CD4-positive, alpha-beta memory T cell (primary cell): ENCODE data around the gene NLGN4Y. TPM values are rescaled to one million over a fixed set of nuclear protein-coding genes. Genes with fewer than 3 reads are reported as not detected.

ENCODE experiments used
- CTCF ChIA-PET: fragments of 350-600 bp; sonication (Branson Sonifier 250); formaldehyde crosslinking; loops from one replicate; lab custom pipeline; 2021; ENCODE audit warnings: inconsistent platforms; ENCODE audit not compliant: partially characterized antibody; lab: Charles Lee
- POLR2A ChIA-PET: fragments of 350-600 bp; sonication (Branson Sonifier 250); formaldehyde crosslinking; loops from one replicate; lab custom pipeline; 2021; ENCODE audit not compliant: partially characterized antibody; lab: Charles Lee
- DNase-seq, 5 donors: peaks; one replicate each; pipeline versions ENCODE4 v3.0.0 to v3.0.0-alpha.2; 2020 to 2022; ENCODE audit warnings: mixed read lengths in 1 of 5
- H3K27ac ChIP-seq: one replicate; pipeline ENCODE4 v1.7.0; 2013; ENCODE audit warnings: low read depth, low read length
- H3K27me3 ChIP-seq: 2 replicates; pipeline ENCODE4 v1.7.0; 2013; ENCODE audit warnings: mild to moderate bottlenecking, low read length, moderate library complexity; ENCODE audit not compliant: insufficient read depth
- H3K36me3 ChIP-seq: 2 replicates; pipeline ENCODE4 v1.7.0; 2013; ENCODE audit warnings: mild to moderate bottlenecking, low read length, moderate library complexity; ENCODE audit not compliant: insufficient read depth
- H3K4me1 ChIP-seq: 2 replicates; pipeline ENCODE4 v1.7.0; 2013; ENCODE audit warnings: mild to moderate bottlenecking, low read length, moderate library complexity; ENCODE audit not compliant: insufficient read depth
- H3K4me3 ChIP-seq, 2 donors: one replicate each; pipeline ENCODE4 v1.7.0; 2013; ENCODE audit warnings: low read length in 2 of 2, mild to moderate bottlenecking in 1 of 2
- H3K9me3 ChIP-seq, 2 donors: one replicate each; pipeline ENCODE4 v1.7.0; 2013; ENCODE audit warnings: low read length in 2 of 2, control low read depth in 1 of 2; ENCODE audit not compliant: control insufficient read depth in 1 of 2
- H3K27ac Mint-ChIP-seq, 7 donors: one replicate each; pipeline ENCODE4 v1.8.0; 2020 to 2021; ENCODE audit warnings: mixed read lengths in 7 of 7, mild to moderate bottlenecking in 6 of 7, inconsistent platforms in 3 of 7, moderate library complexity in 3 of 7
- H3K27me3 Mint-ChIP-seq, 2 donors: one replicate each; pipeline ENCODE4 v1.8.0; 2020 to 2021; ENCODE audit warnings: mixed read lengths in 2 of 2
- H3K36me3 Mint-ChIP-seq, 2 donors: one replicate each; pipeline ENCODE4 v1.8.0; 2020 to 2021; ENCODE audit warnings: mixed read lengths in 2 of 2, inconsistent platforms in 1 of 2, mild to moderate bottlenecking in 1 of 2
- H3K4me1 Mint-ChIP-seq, 4 donors: one replicate each; pipeline ENCODE4 v1.8.0; 2020 to 2021; ENCODE audit warnings: mixed read lengths in 4 of 4, mild to moderate bottlenecking in 1 of 4
- H3K4me3 Mint-ChIP-seq, 8 donors: one replicate each; pipeline ENCODE4 v1.8.0; 2020 to 2021; ENCODE audit warnings: mixed read lengths in 8 of 8, mild to moderate bottlenecking in 7 of 8, moderate library complexity in 6 of 8, inconsistent platforms in 3 of 8
- H3K9me3 Mint-ChIP-seq, 8 donors: one replicate each; pipeline ENCODE4 v1.8.0; 2020 to 2021; ENCODE audit warnings: mixed read lengths in 8 of 8, mild to moderate bottlenecking in 5 of 8, inconsistent platforms in 3 of 8, moderate library complexity in 1 of 8
- intact Hi-C: fragments of 100-400 bp; cut with micrococcal nuclease; formaldehyde crosslinking; loops from one replicate; pipeline ENCODE4 v1.15.1; 2023
- polyA plus RNA-seq, 2 donors: library from polyadenylated mRNA; unstranded; fragments of 300-500 nt; fragmentation: Illumina TruSeq; gene quantifications; one replicate each; pipeline ENCODE4 v1.2.3, GENCODE V29; 2021
- total RNA-seq, 2 experiments: library from RNA; stranded (reverse); gene quantifications; one replicate each; pipeline ENCODE4 v1.2.3, GENCODE V29; 2021

The NLGN4Y gene
- total and polyA plus RNA-seq, 4 experiments from 2014 or later: 4.6 to 6.0 TPM; not detected in 2

DNA sequence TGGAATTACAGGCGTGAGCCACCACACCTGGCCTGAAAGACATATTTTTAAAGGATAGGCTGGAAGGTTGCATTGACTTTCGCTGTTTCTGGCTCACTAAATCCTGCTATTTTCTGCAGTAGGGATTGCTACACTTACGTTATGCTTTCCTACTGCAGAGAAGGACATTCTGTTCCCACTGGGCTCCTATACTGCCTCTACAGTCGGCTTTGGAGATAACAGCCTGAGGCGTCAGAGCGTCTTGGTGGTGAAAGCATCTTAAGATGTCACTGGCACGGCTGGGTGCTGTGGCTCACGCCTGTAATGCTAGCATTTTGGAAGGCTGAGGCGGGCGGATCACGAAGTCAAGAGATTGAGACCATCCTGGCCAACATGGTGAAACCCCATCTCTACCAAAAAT, 77.0 kb downstream of the NLGN4Y start:
- no peaks in the 10 kb centered on the region for H3K36me3 Mint-ChIP-seq
- Histone ChIP-seq H3K4me1 (no peaks in the 10 kb centered on the region), H3K27ac (no peak overlapping the region), H3K36me3 (no peaks in the 10 kb centered on the region), H3K9me3 (no peaks in the 10 kb centered on the region), H3K27me3 (no peaks in the 10 kb centered on the region), H3K4me3 (no peak overlapping the region)
- intact Hi-C loops: no loop called here
- ChIA-PET POLR2A (no interaction called here), CTCF (no interaction called here)
- H3K27me3 Mint-ChIP-seq: no peaks in the 10 kb centered on the region
- peaks cover 0 to 1% (median 0%) of the 10 kb centered on the region in 4 donors for H3K4me1 Mint-ChIP-seq
- H3K4me3 Mint-ChIP-seq: no peak overlapping the region
- no peaks in the 10 kb centered on the region for H3K9me3 Mint-ChIP-seq
- no peak for DNase-seq
- H3K27ac Mint-ChIP-seq: no peak overlapping the region

- intact Hi-C loops: no loop called here
- Histone ChIP-seq H3K36me3 (no peaks in the 10 kb centered on the region), H3K27me3 (no peaks in the 10 kb centered on the region), H3K9me3 (no peaks in the 10 kb centered on the region), H3K4me3 (no peak overlapping the region), H3K27ac (no peak overlapping the region), H3K4me1 (no peaks in the 10 kb centered on the region)
- Mint-ChIP-seq H3K4me1 (no peaks in the 10 kb centered on the region), H3K27me3 (no peaks in the 10 kb centered on the region), H3K4me3 (no peak overlapping the region), H3K9me3 (no peaks in the 10 kb centered on the region), H3K36me3 (no peaks in the 10 kb centered on the region), H3K27ac (no peak overlapping the region)
- ChIA-PET POLR2A (no interaction called here), CTCF (no interaction called here)
- no peak for DNase-seq
These were observed 93.3 kb downstream of the NLGN4Y start for GRCh38 chrY:14617625-14618024.

DNA sequence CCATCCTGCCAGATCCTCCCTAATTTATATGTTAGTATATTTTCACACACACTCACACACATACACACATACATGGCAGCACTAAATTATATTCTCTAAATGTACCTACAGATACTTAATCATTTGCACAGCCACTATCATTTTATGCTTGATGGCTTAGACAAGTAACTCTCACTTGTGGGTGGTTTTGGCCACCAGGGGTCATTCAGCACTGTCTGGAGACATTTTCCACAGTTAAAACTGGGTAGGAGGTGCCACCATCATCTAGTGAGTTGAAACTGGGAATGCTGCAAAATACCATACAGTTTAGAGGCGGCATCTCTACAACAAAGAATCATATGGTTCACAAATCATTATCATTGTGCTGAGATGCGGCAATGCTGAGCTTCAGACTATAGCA, 94.2 kb downstream of the NLGN4Y start:
- DNase-seq: no peak
- H3K9me3 Mint-ChIP-seq: no peaks in the 10 kb centered on the region
- no peaks in the 10 kb centered on the region for H3K4me1 ChIP-seq
- H3K4me3 Mint-ChIP-seq: no peak overlapping the region
- H3K4me3 ChIP-seq: no peak overlapping the region
- no peaks in the 10 kb centered on the region for H3K36me3 ChIP-seq
- H3K9me3 ChIP-seq: no peaks in the 10 kb centered on the region
- CTCF ChIA-PET: no interaction called here
- H3K27me3 ChIP-seq: no peaks in the 10 kb centered on the region
- intact Hi-C loops: no loop called here
- no peak overlapping the region for H3K27ac Mint-ChIP-seq
- no peaks in the 10 kb centered on the region for H3K36me3 Mint-ChIP-seq
- no peak overlapping the region for H3K27ac ChIP-seq
- no peaks in the 10 kb centered on the region for H3K27me3 Mint-ChIP-seq
- no peaks in the 10 kb centered on the region for H3K4me1 Mint-ChIP-seq
- POLR2A ChIA-PET: no interaction called here

- DNase-seq: no peak
- ChIA-PET CTCF (no interaction called here), POLR2A (no interaction called here)
- Histone ChIP-seq H3K27ac (no peak overlapping the region), H3K4me1 (no peaks in the 10 kb centered on the region), H3K27me3 (no peaks in the 10 kb centered on the region), H3K4me3 (no peak overlapping the region), H3K9me3 (no peaks in the 10 kb centered on the region), H3K36me3 (no peaks in the 10 kb centered on the region)
- Mint-ChIP-seq H3K9me3 (no peaks in the 10 kb centered on the region), H3K27me3 (no peaks in the 10 kb centered on the region), H3K4me1 (no peaks in the 10 kb centered on the region), H3K4me3 (no peak overlapping the region), H3K36me3 (peaks cover 0 to 2% of the 10 kb centered on the region in 2 donors), H3K27ac (no peak overlapping the region)
- intact Hi-C loops: no loop called here
These were observed 103.9 kb downstream of the NLGN4Y start for GRCh38 chrY:14628208-14628607.

GRCh38 chrY:14631676-14632075, 107.3 kb downstream of the NLGN4Y start:
- no peaks in the 10 kb centered on the region for H3K27me3 Mint-ChIP-seq
- ChIA-PET POLR2A (no interaction called here), CTCF (no interaction called here)
- intact Hi-C loops: no loop called here
- peaks cover 0 to 2% (median 0%) of the 10 kb centered on the region in 8 donors for H3K9me3 Mint-ChIP-seq
- no peaks in the 10 kb centered on the region for H3K27me3 ChIP-seq
- no peak overlapping the region for H3K4me3 Mint-ChIP-seq
- H3K4me1 Mint-ChIP-seq: no peaks in the 10 kb centered on the region
- no peak for DNase-seq
- no peak overlapping the region for H3K27ac Mint-ChIP-seq
- H3K4me1 ChIP-seq: no peaks in the 10 kb centered on the region
- no peak overlapping the region for H3K27ac ChIP-seq
- H3K9me3 ChIP-seq: no peaks in the 10 kb centered on the region
- no peaks in the 10 kb centered on the region for H3K36me3 Mint-ChIP-seq
- no peaks in the 10 kb centered on the region for H3K36me3 ChIP-seq
- no peak overlapping the region for H3K4me3 ChIP-seq

DNA sequence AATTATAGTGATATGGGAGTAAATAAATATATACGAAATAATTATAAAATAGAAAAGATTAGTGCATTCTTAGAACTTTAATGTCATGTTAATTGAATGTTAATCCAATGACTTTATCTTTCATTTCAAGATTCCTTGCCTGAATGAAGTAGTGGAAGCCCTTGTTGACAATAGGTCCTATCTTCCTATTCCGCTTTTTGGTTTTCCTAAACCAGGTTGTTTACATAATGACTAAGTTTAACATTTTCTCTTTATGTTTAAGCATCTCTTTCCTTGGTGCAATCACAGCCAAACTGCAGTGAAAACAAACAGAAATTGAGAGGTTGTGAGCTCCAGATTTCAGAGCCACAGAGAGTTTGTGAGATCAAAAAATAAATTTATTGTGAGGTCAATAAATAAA, 109.4 kb downstream of the NLGN4Y start:
- H3K4me3 ChIP-seq: no peak overlapping the region
- Mint-ChIP-seq H3K27ac (no peak overlapping the region), H3K9me3 (peaks cover 0 to 2% (median 0%) of the 10 kb centered on the region in 8 donors), H3K4me3 (no peak overlapping the region), H3K27me3 (no peaks in the 10 kb centered on the region), H3K36me3 (no peaks in the 10 kb centered on the region), H3K4me1 (no peaks in the 10 kb centered on the region)
- ChIA-PET POLR2A (no interaction called here), CTCF (no interaction called here)
- intact Hi-C loops: no loop called here
- no peaks in the 10 kb centered on the region for H3K9me3 ChIP-seq
- H3K27ac ChIP-seq: no peak overlapping the region
- DNase-seq: no peak
- H3K4me1 ChIP-seq: no peaks in the 10 kb centered on the region
- H3K27me3 ChIP-seq: no peaks in the 10 kb centered on the region
- no peaks in the 10 kb centered on the region for H3K36me3 ChIP-seq

DNA sequence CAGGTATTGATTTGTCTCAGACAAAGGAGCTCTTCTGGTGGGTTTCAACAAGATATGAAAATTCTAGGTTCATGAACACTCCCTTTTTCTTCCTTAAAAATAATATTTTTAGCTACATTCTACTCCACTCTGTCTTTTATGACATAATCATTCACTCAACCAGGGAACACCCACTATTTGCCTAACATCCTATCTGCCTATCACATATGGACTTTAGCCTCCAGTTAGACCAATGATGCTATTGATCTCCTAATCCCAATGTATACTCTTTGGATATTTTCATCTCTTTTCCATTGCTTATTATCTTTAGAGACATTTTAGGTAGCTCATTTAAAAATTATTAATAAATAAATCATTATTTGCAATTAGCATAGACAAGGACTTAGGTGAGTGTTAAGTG, 110.6 kb downstream of the NLGN4Y start:
- Mint-ChIP-seq H3K9me3 (peaks cover 0 to 2% (median 0%) of the 10 kb centered on the region in 8 donors), H3K4me3 (no peak overlapping the region), H3K27ac (no peak overlapping the region), H3K27me3 (no peaks in the 10 kb centered on the region), H3K4me1 (no peaks in the 10 kb centered on the region), H3K36me3 (no peaks in the 10 kb centered on the region)
- Histone ChIP-seq H3K4me3 (no peak overlapping the region), H3K27me3 (no peaks in the 10 kb centered on the region), H3K4me1 (no peaks in the 10 kb centered on the region), H3K9me3 (no peaks in the 10 kb centered on the region), H3K27ac (no peak overlapping the region), H3K36me3 (no peaks in the 10 kb centered on the region)
- POLR2A ChIA-PET: no interaction called here
- CTCF ChIA-PET: no interaction called here
- intact Hi-C loops: no loop called here
- DNase-seq: no peak

- Mint-ChIP-seq H3K27ac (no peak overlapping the region), H3K27me3 (no peaks in the 10 kb centered on the region), H3K4me3 (no peak overlapping the region)
These were observed 113.2 kb downstream of the NLGN4Y start for GRCh38 chrY:14637551-14637950.

More at GRCh38 chrY:14637551-14637950, 113.2 kb downstream of the NLGN4Y start:
- H3K27ac ChIP-seq: no peak overlapping the region
- no peak overlapping the region for H3K4me3 ChIP-seq
- CTCF ChIA-PET: no interaction called here
- Mint-ChIP-seq H3K4me1 (no peaks in the 10 kb centered on the region), H3K9me3 (peaks cover 0 to 2% (median 0%) of the 10 kb centered on the region in 8 donors), H3K36me3 (no peaks in the 10 kb centered on the region)
- intact Hi-C loops: no loop called here
- H3K27me3 ChIP-seq: no peaks in the 10 kb centered on the region
- H3K4me1 ChIP-seq: no peaks in the 10 kb centered on the region
- POLR2A ChIA-PET: no interaction called here
- DNase-seq: no peak
- H3K36me3 ChIP-seq: no peaks in the 10 kb centered on the region
- H3K9me3 ChIP-seq: no peaks in the 10 kb centered on the region
